NCI-H2227 treated with DMSO at 0.1 percent for 48 hours (cell line): Measurements from ENCODE around the gene TIGD1.

Experiments used
- DNase-seq: peaks from one replicate; lab custom pipeline; 2025; lab: John Stamatoyannopoulos, UW

The TIGD1 gene

GRCh38 chr2:232550354-232551249 lies at the start of gene TIGD1, which contains the start of gene EIF4E2:
TIGD1 (minus strand) TSS chr2:232550557; CDS start chr2:232549882, 675 bp downstream.
EIF4E2 (plus strand) TSS chr2:232550689; CDS start chr2:232550725, 36 bp downstream.
- DNase-seq: peak; percentile 93

GRCh38 chr2:232598293-232598692 lies 47.9 kb upstream of the TIGD1 start:
- DNase-seq: no peak

- DNase-seq: no peak
Measured at GRCh38 chr2:232597362-232598079, 47.2 kb upstream of the TIGD1 start.

- DNase-seq: peak; percentile 68
Measured at GRCh38 chr2:232593982-232594381, 43.6 kb upstream of the TIGD1 start.

- DNase-seq: no peak
Measured at GRCh38 chr2:232592772-232593395, 42.5 kb upstream of the TIGD1 start.

- DNase-seq: no peak
Measured at GRCh38 chr2:232588680-232589585, 38.6 kb upstream of the TIGD1 start.

- no peak for DNase-seq
Measured at GRCh38 chr2:232588031-232588430, 37.7 kb upstream of the TIGD1 start.

GRCh38 chr2:232587512-232587911 lies 37.2 kb upstream of the TIGD1 start:
- no peak for DNase-seq

- no peak for DNase-seq
Measured at GRCh38 chr2:232586943-232587505, 36.7 kb upstream of the TIGD1 start.

GRCh38 chr2:232584238-232584637 lies 33.9 kb upstream of the TIGD1 start:
- no peak for DNase-seq

GRCh38 chr2:232581725-232582124 lies 31.4 kb upstream of the TIGD1 start:
- no peak for DNase-seq

GRCh38 chr2:232580648-232580981 lies 30.3 kb upstream of the TIGD1 start:
- no peak for DNase-seq

- DNase-seq: no peak
Measured at GRCh38 chr2:232578626-232579025, 28.3 kb upstream of the TIGD1 start.

GRCh38 chr2:232577841-232578240 lies 27.5 kb upstream of the TIGD1 start:
- no peak for DNase-seq

GRCh38 chr2:232576995-232577394 lies 26.6 kb upstream of the TIGD1 start:
- DNase-seq: no peak

GRCh38 chr2:232575404-232575746 lies 25.0 kb upstream of the TIGD1 start:
- no peak for DNase-seq

GRCh38 chr2:232574674-232575403 lies 24.5 kb upstream of the TIGD1 start:
- no peak for DNase-seq

- DNase-seq: no peak
Measured at GRCh38 chr2:232573771-232574435, 23.5 kb upstream of the TIGD1 start.

GRCh38 chr2:232573042-232573441 lies 22.7 kb upstream of the TIGD1 start:
- no peak for DNase-seq

GRCh38 chr2:232571026-232571474 lies 20.7 kb upstream of the TIGD1 start:
- no peak for DNase-seq
